ENCODE results near the gene UBP1.
"Not testable (repeated sequence)": the region's sequence is repeated elsewhere in the genome, so short reads cannot be mapped to it uniquely, and the experiment has no call there.

Gene UBP1

GRCh38 chr3:33440328-33441224, at the start of gene UBP1:
Gene UBP1 (minus strand): TSS chr3:33440405. CDS start chr3:33439848, 557 bp downstream.
- peak; percentile 99 for DNase-seq

GRCh38 chr3:33488683-33489082, 48.5 kb upstream of the UBP1 start:
- no peak for DNase-seq

- DNase-seq = no peak
These were observed 48.0 kb upstream of the UBP1 start for GRCh38 chr3:33488246-33488645.

- DNase-seq = peak; percentile 10
These were observed 41.9 kb upstream of the UBP1 start for GRCh38 chr3:33482111-33482521.

GRCh38 chr3:33474896-33475295, 34.7 kb upstream of the UBP1 start:
- DNase-seq = no peak

GRCh38 chr3:33473813-33474212, 33.6 kb upstream of the UBP1 start:
- DNase-seq = no peak

- no peak for DNase-seq
These were observed 27.6 kb upstream of the UBP1 start for GRCh38 chr3:33467786-33468185.

- no peak for DNase-seq
These were observed 20.9 kb upstream of the UBP1 start for GRCh38 chr3:33461097-33461496.

GRCh38 chr3:33459577-33459976, 19.4 kb upstream of the UBP1 start:
- not testable (repeated sequence) for DNase-seq

- DNase-seq = no peak
These were observed 18.2 kb upstream of the UBP1 start for GRCh38 chr3:33458446-33458845.

- DNase-seq = no peak
These were observed 16.6 kb upstream of the UBP1 start for GRCh38 chr3:33456756-33457155.

- DNase-seq = no peak
These were observed 13.1 kb upstream of the UBP1 start for GRCh38 chr3:33453331-33453761.

- DNase-seq = not testable (repeated sequence)
These were observed 11.8 kb upstream of the UBP1 start for GRCh38 chr3:33451994-33452393.

GRCh38 chr3:33447958-33448357, 7.8 kb upstream of the UBP1 start:
- DNase-seq = no peak

- DNase-seq = not testable (repeated sequence)
These were observed 7.0 kb upstream of the UBP1 start for GRCh38 chr3:33447256-33447625.

GRCh38 chr3:33442190-33442589, 2.0 kb upstream of the UBP1 start:
- DNase-seq = no peak

GRCh38 chr3:33441225-33441976, 1.2 kb upstream of the UBP1 start:
- no peak for DNase-seq

- DNase-seq = peak; percentile 16
These were observed 468 bp downstream of the UBP1 start for GRCh38 chr3:33439546-33440327.

GRCh38 chr3:33438881-33439545, 1.2 kb downstream of the UBP1 start:
- no peak for DNase-seq

GRCh38 chr3:33438284-33438668, 1.9 kb downstream of the UBP1 start:
- DNase-seq = no peak

GRCh38 chr3:33437556-33438283, 2.5 kb downstream of the UBP1 start:
- no peak for DNase-seq

GRCh38 chr3:33433843-33434242, 6.4 kb downstream of the UBP1 start:
- no peak for DNase-seq
